GM21367 (cell line): Measurements from ENCODE around the gene VMA21.

Experiments used
- ATAC-seq: cut with Tn5 transposase; IDR thresholded peaks from one replicate; pipeline ENCODE4 v1.9.1; 2021; ENCODE audit not compliant: unreplicated experiment

The VMA21 gene, protein sequence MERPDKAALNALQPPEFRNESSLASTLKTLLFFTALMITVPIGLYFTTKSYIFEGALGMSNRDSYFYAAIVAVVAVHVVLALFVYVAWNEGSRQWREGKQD

DNA sequence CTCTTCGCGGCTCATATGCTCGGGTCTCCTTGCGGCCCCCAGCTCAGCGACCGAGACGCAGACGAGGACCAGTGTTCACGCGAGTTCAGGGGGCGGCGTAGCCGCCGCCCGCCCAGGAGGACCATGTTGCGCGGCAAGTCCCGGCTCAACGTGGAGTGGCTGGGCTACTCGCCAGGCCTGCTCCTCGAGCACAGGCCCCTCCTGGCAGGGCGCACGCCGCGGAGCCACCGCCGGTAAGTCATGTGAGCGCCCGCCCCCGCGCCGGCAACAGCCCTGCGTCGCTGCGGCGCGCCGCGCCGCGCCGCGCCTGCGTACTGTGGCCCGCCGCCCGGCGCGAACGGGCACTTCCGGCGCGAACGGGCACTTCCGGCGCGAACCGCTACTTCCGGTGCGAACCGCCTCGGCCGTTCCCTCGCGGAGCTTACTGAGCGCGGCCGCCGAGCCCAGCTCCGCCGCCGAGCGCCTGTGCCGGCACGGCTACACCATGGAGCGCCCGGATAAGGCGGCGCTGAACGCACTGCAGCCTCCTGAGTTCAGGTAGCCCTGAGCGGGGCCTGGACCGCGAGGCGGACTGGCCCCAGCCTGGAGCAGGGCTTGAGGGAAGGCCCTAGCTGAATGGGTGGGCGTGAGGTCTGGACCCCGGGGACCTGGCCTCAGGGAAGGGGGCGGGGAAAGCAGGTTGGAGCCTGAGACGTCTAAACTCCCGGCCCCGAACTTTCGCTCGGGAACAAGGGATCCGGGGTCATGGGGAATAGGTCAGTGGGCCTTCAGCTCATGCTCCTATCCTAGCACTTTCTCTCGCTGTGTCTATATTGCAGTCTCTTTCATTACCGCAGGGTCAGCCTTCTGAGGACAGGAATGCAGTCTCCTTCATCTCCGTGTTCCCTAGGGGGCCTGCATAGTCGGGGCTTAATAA, at the start of gene VMA21:
Gene VMA21 (plus strand): TSS at position 382 of the 916 bp plus-strand sequence. CDS start 103 bp downstream, at position 485.
- ATAC-seq = peak; percentile 82

DNA sequence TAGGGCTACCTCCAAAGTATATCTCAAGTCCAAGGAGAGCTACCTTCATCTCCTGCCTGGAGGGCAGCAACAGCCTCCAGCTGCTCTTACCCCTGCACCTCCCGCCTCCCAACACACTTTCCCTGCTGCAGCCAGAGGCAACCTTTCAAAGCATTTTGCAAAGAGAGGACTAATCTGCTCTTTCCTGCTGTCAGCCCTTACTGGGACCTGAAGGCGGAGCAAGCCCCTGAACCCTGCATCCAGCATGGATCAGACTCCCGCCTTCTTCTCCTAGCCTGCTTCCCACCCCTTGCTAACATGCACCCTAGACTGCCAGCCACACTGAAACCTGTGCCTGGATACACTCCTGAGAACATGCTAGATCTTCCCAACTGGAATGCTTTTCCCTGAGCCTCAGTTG, 37.7 kb upstream of the VMA21 start:
- ATAC-seq = no peak

DNA sequence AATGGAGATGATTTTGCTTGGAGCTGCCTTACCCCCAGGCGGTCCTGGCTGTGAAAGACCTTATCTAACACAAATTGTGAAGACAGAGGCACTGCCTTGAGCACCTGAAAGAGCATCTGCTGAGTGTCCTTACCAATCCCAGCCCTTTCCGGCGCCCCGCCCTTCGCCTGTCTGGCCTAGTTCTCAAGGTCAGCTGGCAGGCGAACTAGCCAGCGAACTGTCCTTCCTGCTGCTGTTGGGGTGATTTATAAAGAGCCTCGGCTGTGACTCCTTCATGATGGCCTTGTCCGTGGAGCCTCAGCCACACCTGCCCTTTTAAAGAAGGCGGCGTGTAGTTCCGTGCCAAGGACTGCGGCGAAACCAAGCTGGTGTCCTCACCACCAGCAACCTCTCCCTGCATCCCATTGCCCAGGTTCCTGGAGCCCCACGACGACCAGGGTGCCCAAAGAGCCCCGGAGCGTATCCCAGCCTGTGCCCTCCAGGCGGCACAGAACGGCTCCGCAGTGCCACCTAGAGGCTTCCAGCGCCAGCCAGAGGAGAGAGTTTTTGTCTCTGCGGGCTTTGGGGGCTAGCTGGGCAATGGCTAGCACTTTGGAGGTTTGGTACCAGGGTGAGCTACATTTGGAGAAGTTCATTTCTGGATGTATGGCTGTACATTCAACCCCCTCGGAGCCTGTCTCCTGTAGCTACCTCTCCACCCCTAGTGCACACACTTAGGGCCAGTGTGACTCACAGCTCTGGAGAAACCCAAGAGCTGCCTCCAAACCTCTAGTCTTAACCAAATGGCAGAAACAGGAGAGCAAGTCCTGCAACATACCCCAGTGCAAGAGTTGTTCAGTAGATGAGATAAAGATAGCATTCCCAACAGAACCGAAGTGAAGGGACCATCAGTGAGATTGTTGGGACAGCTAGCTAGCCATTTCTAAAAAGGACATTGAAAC, 36.8 kb upstream of the VMA21 start:
- no peak for ATAC-seq

DNA sequence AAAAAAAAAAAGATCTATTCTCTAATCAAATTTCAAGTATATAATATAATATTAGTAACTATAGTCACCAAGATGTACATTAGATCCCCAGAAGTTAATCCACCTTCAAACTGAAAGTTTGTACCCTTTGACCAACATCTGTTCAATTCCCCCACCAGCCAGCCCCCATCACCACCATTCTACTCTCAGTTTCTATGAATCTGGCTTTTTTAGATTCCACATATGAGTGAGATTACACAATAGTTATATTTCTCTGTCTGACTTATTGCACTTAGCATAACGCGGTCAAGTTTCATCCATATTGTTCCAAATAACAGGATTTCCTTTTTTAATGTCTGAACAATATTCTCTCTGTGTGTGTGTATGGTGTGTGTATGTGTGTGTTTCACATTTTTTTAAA, 33.7 kb upstream of the VMA21 start:
- ATAC-seq = no peak

DNA sequence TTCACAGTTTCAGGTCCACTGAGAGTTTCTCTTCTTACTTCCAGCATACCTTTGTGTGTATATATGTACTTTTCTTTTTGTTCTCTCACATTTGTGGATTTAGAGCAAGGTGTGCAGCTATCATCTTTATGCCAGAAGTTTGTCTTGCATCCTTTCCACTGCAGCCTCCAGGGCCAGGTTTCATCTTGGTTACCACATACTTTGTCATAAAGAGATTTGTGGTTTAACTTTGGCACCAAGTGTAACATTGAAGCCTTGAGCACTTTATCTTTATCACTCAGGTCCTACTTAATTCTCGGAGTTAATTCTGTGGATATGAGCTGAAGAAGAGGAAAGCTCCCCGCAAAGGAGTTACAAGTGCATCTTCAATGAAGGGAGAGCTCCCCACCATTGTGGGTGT, 31.4 kb upstream of the VMA21 start:
- ATAC-seq = no peak

DNA sequence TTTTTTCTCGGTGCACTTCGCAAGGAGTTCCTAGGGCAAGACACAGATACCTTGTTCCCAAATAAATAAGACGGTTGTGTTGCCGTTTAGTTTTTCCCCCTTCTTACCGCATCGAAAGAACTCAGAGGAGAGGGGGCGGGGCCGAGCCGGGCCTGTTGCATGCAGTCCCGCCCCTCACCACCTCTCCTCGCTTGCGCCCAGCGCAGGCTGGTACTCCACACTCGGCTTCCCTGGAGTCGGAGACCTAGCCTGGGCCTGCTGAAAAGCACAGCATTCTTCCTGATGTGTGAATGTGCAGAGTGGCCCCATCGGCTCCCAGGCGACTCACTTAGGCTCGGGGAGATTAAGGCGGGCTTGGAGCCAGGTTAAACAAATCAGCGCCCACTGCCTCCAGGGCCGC, 26.1 kb upstream of the VMA21 start:
- no peak for ATAC-seq

DNA sequence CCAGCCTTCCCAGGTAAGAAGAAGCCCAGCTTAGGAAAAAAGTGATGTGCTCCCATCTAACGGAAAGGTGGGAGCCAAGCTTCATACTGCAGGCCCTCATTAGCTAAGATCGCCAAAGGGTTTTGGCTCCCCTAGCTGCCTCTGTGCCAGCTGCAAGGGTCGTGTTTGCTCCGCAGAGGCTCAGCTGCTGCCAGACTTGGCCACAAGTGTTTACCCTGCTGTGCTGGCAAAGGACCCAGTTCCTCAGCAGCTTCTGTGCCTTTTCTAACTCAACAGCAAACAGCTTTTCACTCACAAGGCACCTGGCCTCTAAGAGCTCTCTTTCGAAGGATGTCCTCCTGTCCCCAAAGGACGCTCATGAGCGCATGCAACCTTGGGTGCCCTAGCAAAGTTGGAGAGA, 12.2 kb upstream of the VMA21 start:
- no peak for ATAC-seq

DNA sequence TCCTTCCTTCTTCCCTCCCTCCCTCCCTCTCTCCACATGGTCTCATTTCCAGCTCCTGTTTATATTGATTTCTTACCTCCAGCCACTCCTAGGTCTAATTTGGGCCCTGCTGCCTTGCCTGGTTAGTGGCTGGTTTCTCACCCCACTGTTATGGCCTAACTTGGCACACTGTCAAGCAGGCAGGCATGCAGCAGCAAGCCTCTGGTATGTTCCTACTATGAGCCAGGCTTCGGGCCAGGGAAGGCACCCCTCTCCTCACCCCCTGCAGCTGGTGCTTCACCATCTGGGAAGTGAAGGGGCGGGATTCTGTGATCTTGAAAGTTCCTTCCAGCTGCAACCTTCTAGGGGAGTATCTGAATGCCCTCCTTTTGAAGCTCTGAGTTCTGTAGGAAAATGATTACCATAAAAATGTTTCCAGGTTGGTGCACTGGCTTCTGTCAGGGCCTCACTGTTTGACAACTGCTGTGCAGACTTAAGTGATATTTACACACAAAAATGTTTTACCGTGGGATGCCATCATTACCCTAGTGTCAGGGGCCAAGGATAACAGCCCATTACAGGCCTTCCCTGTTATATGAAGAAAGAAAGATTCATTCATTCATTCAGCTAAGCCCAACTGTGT, 10.1 kb upstream of the VMA21 start:
- no peak for ATAC-seq

DNA sequence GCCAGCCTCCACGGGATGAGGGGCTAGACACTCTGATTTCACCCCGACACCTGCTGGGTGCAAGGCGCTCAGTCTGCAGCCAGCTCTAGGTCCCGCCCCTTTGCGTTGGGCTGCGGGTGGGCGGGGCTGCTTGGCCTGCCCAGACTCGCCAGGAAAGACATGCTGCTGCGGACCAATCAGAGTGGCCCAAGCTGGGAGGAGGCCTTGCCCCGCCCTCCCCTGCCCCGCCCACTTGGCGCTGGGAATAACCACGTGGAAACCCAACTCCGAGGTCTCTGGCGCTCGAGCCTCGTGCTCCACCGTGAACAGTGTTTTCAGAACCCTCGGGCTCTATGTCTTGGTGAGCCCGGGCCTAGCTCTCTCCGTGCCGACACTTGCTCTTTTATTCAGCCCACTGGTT, 5.3 kb upstream of the VMA21 start:
- ATAC-seq = no peak

DNA sequence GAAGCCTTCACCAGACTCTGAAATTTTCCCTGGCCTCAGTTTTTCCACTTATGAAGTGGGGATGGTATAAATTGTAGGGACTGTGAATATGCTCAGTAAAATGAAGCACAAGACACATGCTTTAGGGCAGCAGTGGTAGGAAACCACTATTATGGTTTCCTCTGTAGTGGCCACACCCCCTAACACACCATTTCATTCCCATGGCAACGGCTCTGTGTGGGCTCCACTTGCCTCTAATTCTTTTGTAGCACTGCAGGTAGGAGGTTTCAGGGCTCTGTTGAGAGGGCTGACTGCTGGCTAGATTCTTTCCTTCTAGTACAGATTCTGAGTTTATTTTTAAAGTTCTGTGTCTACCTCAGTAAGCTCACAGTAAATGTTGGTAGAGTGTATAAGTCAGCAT, 3.5 kb upstream of the VMA21 start:
- peak; percentile 28 for ATAC-seq

DNA sequence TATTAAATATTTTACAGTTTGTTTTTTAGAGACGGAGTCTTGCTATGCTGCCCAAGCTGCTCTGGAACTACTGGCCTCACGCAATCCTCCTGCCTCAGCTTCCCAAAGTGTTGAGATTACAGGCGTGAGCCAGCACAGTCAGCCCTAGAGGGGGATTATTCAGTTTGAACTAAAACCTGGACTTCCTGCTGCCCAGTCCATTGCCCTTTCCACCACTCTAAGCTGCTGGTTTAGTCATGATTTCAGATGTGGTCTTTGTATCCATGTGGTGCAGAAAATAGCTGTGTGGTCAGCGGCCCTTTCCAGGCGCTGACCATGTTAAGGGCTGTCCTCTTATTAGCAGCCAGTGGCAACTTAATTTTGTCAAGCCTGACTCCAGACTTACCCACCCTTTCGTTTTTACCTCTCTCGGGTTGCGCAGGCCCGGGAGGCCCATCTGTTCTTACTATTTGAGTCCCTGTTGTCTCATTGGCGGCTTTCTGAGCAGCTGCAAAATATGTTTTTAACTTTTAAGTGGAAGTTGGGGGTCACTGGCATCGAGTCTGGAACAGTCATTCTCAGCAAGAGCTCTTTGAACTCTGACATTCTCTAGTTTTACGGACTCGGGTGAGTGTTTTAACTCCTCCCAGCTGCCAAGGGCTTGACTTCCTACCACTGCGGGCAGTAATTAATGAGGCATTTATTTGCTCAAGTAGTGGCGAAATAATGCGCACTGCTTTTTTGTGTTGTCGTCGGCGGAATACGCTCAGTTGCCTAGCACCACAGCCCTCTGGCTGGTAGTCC, 773 bp upstream of the VMA21 start:
- ATAC-seq = peak; percentile 25

DNA sequence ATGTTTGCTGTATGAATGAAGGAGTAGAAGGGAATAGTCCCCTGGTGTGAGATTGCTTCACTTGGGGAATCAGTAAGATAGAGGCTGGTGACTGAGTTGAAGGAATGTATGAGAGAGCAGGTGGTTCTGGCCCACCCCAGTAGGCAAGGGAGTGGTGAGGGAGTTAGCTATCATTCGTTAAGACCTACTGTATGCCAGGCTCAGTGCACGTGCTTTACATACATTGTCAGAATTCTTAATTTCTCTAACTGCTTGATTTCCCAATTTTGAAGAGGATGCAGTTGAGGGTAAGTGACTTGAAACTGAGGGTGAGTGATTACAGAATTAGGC, 700 bp downstream of the VMA21 start:
- no peak for ATAC-seq

DNA sequence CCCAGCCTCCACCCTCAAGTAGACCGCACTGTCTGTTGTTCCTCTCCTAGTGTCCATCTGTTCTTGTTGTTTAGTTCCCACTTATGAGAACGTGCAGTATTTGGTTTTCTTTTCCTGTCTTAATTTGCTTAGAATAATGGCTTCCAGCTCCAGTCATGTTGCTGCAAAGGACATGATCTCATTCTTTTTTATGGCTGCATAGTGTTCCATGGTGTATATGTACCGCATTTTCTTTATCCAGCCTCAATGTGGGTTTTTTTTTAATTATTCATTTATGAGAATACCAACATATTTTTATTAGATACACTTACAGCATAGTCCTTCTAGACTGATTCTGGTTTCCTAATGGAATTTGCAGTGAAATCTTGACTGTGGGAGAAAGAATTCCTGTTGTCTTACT, 1.3 kb downstream of the VMA21 start:
- no peak for ATAC-seq

DNA sequence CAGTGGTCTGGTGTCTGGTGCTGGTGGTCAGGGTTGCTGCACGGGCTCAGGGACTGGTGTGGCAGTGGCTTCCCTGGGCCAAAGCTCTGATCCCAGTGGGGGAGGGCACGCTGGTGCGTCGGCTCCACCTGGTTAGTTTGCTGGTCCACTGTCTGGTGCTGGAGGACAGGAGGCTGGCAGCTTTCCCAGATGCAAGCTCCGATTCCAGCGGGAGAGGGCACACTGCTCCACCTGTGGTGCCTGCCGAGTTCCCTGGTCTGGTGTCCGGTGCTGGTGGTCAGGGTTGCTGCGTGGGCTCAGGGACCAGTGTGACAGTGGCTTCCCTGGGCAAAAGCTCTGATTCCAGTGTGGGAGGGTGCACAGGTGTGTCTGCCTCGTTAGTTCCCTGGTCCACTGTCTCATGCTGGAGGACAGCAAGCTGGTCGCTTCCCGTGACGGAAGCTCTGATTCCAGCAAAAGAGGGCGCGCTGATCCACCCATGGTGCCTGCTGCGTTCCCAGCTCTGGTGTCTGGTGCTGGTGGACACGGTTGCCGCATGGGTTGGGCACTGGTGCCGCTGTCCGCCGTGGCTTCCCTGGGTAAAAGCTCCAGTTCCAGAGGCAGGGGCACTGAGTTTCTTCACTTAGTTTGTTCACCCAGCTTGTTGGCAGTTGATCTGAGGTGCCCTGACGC, 5.8 kb downstream of the VMA21 start:
- ATAC-seq = no peak

DNA sequence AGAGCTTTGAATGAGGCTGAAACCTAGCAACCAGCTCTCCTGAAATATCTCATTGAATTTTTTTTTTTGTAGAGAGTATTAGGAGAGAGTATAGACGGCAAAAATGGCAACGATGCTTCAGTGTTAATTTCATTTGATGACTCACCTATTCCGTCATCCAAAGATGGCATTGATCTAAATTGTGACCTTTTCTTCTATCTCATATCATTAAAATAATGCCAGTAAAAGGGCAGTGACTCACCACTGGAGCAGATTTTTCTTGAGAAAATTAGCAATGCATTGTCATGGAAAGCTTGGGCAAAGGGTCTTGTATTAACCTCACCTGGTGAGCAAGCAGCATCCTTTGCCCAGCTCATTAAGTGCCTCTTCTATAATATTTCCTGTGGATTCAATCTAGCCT, 19.6 kb downstream of the VMA21 start:
- no peak for ATAC-seq

DNA sequence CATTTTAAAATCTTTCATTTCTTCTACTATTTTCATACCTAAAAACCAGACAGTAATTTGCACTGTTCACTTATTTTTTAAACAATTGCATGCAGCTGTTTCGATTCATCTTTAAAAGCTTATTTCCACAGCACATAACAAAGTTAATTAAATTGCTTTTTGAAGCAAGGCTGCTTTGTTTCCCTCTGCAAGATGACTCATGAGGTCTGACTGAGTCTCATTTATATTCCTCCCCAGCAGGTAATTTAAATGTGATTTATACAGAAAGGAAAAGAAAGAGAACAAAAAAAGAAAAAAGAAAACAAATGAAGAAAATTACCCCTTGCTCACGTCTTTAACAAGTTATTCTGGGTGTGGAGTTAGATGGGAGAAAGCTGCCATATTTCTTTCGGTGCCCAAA, 22.8 kb downstream of the VMA21 start:
- no peak for ATAC-seq

DNA sequence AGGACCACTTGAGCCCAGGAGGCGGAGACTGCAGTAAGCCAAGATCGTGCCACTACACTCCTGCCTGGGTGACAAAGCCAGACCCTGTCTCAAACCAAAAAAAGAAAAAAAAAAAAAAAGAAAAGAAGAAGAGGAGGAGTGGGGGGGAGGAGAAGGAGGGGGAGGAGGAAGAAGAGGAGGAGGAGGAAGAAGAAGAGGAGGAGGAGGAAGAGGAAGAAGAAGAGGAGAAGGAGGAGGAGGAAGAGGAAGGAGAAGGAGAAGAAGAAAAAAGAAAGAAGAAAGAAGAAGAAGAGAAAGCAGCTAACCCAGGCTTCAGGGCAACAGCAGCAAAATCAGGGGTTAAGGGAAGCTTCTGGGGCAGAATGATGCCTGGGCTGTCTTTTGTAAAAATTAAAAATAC, 27.5 kb downstream of the VMA21 start:
- no peak for ATAC-seq

DNA sequence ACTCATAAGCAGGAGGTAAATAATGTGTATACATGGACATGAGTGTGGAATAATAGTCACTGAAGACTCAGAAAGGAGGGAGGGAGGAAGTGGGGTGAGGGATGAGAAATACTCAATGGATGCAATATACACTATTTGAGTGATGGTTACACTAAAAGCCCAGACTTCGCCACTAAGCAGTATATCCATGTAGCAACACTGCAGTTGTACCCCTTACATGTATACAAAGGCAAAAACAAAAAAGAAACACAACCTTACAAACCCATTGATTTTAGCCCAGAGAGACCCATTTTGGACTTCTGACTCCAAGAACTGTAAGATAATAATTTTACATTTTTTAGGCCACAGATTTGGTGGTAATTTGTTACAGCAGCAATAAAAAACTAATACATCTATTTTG, 51.5 kb downstream of the VMA21 start:
- no peak for ATAC-seq

DNA sequence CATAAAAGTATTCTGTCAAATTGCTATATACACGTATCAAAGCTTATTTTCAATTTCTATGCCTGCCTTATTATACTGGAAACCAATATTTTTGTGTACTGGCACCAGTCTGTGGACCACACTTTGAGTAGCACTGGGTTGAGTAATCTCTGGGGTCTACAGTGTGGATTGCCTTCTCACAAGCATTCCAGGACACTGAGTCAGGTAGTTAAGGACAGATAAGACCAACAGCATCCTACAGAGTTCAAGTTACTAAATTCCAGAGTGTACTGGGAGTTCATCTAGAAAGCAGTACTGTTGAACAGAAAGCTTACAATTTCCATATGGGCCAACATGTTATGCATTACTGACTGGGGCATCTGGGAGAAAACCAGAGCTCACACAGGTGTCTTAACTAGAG, 61.8 kb downstream of the VMA21 start:
- ATAC-seq = no peak
